ENCODE data around the gene KDM2A. TPM values are rescaled to one million over a fixed set of nuclear protein-coding genes. Genes with fewer than 3 reads are reported as not detected.

KDM2A gene
- total RNA-seq, 1 donor from 2014 or later = 34.1 TPM

GRCh38 chr11:67269401-67270255, 150.6 kb downstream of the KDM2A start:
- H3K4me3 ChIP-seq (ENCODE audit: low read depth, low read length) = peak overlapping the region; percentile 46
- TF ChIP-seq CTCF (conservative IDR thresholded peaks at IDR 0.05; ENCODE audit: low read depth, low read length) = no peak
- DNase-seq (ENCODE audit: low read depth) = no peak

- no peak for TF ChIP-seq CTCF (conservative IDR thresholded peaks at IDR 0.05; ENCODE audit: low read depth, low read length)
Measured at GRCh38 chr11:67270256-67271204, 151.5 kb downstream of the KDM2A start.

GRCh38 chr11:67271205-67271540, 152.1 kb downstream of the KDM2A start:
- TF ChIP-seq CTCF (conservative IDR thresholded peaks at IDR 0.05; ENCODE audit: low read depth, low read length) = no peak
- H3K4me3 ChIP-seq (ENCODE audit: low read depth, low read length) = peak overlapping the region; percentile 46
- no peak for DNase-seq (ENCODE audit: low read depth)

More at GRCh38 chr11:67270256-67271204, 151.5 kb downstream of the KDM2A start:
- peak overlapping the region; percentile 46 for H3K4me3 ChIP-seq (ENCODE audit: low read depth, low read length)
- DNase-seq (ENCODE audit: low read depth) = peak; percentile 71

- no peak for TF ChIP-seq CTCF (conservative IDR thresholded peaks at IDR 0.05; ENCODE audit: low read depth, low read length)
- H3K4me3 ChIP-seq (ENCODE audit: low read depth, low read length) = no peak overlapping the region
- no peak for DNase-seq (ENCODE audit: low read depth)
Measured at GRCh38 chr11:67271541-67272284, 152.7 kb downstream of the KDM2A start.

- no peak for DNase-seq (ENCODE audit: low read depth)
- H3K4me3 ChIP-seq (ENCODE audit: low read depth, low read length) = no peak overlapping the region
- TF ChIP-seq CTCF (conservative IDR thresholded peaks at IDR 0.05; ENCODE audit: low read depth, low read length) = no peak
Measured at GRCh38 chr11:67272327-67273259, 153.5 kb downstream of the KDM2A start.
